ENCODE data around the gene ACSM2B. TPM values are rescaled to one million over a fixed set of nuclear protein-coding genes. Genes with fewer than 3 reads are reported as not detected.
"Not testable (repeated sequence)": the region's sequence is repeated elsewhere in the genome, so short reads cannot be mapped to it uniquely, and the experiment has no call there.

ACSM2B gene
- total RNA-seq: 0.19 and 0.34 TPM in 2 replicates

- not testable (repeated sequence) for DNase-seq
Measured at GRCh38 chr16:20576145-20576544, at the start of gene ACSM2B. Gene ACSM2B (minus strand): TSS chr16:20576367. CDS start chr16:20564845, 11,522 bp downstream.

DNA sequence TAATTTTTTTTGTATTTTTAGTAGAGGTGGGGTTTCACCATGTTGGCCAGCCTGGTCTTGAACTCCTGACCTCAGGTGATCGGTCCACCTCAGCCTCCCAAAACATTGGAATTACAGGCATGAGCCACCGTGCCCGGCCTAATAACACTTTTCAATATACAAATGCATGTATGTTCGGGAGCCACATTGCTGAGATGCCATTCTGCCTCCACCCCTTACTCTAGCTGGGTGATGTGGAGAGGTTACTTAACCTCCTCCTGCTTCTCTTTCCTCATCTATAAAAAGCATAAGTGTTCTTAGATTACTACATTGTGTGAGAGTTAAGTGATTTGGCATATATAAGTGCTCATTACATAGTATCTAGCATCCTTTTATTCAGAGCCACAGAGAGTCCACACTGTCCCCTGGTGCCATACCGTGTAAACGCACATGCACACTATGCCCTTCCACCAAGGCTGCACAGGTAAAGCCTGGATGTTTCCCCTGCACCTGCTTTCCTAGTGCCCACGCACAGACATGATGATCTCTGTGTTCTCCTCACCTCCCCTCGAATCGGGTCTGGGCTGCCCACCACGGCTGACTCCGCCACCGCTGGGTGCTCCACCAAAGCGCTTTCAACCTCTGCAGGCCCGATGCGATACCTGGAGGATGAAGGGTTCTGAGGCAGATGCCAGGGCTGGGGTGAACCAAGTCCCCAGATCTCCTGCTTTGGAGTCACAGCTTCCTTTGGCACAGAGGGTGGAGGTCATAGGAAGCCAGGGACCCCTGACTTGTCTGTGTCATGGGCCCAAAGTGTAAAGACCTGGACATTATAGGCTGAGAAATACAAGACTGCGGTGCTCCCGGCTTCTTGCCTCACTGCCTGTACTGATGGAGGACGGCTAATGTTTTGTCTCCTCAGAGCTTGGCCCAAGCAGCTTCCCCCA lies 49.0 kb upstream of the ACSM2B start:
- DNase-seq: no peak

DNA sequence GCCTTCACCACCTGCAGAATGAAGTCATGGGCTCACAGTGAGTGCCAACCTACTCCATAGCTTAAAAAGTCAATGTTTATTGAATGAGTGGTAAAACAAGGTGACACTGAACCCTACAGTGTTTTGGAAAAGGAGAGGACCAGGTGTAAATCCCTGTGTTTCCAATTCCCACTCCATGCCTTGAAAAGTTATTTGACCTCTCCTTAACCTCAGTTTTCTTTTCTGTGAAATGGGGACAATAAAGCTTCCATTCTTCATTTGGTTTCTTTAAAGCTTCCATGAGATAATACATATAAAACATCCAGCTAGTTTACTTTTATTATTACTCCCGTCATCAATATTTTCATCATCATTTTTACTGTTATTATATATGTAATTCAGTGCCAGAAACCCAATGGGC lies 48.0 kb upstream of the ACSM2B start:
- no peak for DNase-seq

GRCh38 chr16:20622498-20622870 lies 46.3 kb upstream of the ACSM2B start:
- no peak for DNase-seq

GRCh38 chr16:20621406-20621805 lies 45.2 kb upstream of the ACSM2B start:
- DNase-seq: no peak

GRCh38 chr16:20620770-20621169 lies 44.6 kb upstream of the ACSM2B start:
- DNase-seq: no peak

GRCh38 chr16:20620003-20620402 lies 43.8 kb upstream of the ACSM2B start:
- DNase-seq: no peak

DNA sequence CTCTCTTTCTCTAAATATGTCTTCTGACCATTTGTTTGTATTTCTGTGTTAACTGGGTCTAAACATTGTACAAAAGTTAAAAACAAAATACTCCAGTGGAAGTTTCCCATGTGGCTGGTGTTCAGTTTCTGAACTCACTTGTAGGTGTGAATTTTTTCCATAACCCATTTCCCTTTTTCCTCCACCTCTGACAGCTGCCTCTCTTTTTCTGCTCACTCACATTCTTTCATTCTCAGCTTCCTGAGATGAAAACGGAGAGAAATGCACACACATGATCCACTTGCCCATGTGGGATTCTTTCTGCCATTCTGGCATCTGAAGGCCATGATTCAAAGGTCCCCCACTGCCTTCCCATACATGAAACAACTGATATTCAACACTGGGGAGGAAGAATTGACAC lies 41.1 kb upstream of the ACSM2B start:
- no peak for DNase-seq

DNA sequence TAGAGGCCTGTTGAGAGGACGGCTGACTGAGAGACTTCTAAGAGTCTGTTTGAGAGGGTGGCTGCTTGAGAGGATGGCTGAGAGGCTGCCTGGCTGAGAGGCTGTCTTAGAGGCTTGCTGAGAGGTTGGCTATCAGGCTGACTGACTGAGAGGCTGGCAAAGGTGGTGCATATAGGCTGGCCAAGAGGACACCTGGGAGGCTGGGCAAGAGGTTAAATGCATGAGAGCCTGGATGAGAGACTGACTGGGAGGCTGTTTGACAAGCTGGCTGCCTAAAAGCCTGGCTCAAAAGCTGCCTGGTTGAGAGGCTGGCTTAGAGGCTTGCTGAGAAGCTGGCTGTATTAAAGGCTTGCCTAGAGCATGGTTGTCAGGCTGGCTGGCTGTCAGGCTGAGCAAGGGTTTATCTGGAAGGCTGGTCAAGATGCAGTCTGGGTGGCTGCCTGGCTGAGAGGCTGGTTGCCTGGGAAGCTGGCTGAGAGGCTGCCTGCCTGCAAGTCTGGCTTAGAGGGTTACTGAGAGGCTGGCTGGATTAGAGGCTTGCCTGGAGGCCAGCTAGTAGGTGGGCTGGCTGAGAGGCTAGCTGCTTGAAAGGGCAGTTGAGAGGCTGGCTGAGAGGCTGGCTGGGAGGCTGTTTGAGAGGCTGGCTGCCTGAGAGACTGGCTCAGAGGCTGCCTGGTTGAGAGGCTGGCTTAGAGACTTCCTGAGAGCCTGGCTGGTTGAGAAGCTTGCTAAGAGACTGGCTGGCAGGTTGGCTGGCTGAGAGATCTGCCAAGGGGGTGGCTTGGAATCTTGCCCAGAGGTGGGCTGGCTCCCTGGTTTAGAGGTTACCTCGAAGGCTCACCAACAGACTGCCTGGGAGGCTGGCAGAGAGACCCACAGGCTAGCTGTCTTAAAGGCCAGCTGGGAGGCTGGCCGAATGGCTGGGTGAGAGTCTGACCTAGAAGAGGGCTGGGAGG lies 38.3 kb upstream of the ACSM2B start:
- DNase-seq: no peak

DNA sequence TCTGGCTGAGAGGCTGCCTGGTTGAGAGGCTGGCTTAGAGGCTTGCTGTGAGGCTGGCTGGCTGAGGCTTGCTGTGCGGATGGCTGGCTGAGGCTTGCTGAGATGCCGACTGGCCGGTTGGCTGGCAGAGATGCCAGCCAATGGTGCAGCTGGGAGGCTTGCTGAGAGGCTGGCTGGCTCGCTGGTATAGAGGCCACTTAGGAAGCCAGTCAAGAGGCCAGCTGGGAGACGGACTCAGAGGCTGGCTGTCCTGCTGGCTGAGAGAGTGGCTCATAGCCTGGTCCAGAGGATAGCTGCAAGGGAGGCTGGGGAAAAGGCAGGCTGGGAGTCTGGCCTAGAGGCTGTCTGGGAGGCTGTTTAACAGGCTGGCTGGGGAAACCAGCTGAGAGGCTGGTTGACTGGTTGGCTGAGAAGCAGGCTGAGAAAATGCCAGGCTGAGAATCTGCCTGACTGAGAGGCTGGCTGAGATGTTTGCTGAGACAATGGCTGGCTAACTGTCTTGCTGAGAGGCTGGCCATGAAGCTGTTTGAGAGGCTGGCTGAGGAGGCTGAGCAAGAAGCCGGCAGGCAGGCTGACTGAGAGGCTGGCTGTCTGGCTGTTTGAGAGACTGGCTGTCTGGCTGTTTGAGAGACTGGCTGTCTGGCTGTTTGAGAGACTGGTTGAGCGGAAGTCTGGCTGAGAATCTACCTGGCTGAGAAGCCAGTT lies 37.5 kb upstream of the ACSM2B start:
- DNase-seq: no peak

- no peak for DNase-seq
Measured at GRCh38 chr16:20612551-20613480, 36.6 kb upstream of the ACSM2B start.

DNA sequence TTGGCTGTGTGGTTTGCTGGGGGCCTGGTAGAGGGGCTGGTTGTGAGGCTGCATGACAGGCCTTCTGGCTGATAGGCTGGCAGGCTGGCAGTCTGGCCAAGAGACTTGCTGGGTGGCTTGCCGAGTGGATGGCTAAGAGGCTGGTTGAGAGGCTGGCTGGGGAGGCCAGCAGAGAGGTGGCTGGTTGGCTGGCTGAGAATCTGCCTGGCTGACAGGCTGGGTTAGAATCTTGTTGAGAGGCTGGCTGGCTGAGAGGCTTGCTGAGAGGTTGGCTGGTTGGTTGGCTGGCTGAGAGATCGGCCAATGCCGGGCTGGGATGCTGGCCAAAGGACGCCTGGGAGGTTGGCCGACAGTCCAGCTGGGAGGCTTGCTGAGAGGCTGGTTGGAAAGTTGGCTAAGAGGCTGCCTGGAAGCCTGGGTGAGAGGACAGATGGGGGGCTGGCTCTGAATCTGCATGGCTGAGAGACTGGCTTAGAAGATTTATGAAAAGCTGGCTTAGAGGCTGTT lies 35.9 kb upstream of the ACSM2B start:
- no peak for DNase-seq

- no peak for DNase-seq
Measured at GRCh38 chr16:20611350-20611902, 35.3 kb upstream of the ACSM2B start.

- DNase-seq: no peak
Measured at GRCh38 chr16:20610892-20611349, 34.8 kb upstream of the ACSM2B start.

DNA sequence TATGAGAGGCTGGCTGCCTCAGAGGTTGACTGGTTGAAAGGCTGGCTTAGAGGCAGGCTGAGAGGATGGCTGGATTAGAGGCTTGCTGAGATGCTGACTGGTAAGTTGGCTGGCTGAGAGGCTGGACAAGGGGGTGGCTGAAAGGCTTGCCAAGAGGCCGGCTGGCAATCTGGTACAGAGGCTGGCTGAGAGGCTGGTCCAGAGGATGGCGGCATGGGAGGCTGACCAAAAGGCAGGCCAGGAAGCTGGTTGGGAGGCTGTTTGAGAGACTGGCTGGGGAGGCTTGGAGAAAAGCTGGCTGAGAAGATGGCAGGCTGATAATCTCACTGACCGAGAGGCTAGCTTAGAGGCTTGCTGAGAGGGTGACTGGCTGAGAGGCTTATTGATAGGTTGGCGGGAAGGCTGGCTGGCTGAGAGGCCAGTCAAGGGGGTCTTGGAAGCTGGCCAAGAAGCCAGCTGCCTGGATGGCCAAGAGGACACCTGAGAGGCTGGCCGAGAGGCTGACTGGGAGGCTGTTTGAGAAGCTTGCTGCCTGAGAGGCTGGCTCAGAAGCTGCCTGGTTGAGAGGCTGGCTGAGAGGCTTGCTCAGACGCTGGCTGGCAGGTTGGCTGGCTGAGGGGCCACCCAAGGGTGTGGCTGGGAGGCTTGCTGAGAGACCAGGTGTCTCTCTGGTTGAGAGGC lies 34.2 kb upstream of the ACSM2B start:
- no peak for DNase-seq

DNA sequence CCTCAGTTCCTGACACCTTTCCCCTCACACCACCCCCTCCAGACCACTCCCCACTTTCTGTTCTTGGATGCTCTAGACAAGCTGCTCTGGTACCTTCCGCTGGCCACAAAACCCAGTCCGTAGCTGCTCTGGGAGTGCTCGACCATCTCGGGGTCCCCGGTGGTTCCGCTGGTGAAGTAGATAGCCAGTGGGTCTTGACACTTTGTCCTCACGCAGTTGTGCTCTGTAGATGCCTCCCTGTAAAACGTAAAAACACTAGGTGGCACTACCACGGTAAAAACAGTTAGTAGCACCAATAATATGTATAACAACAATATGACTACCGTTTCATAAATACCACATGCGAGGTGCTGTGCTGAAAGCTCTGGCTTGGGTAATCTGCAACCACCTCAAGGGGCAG lies 26.0 kb upstream of the ACSM2B start:
- not testable (repeated sequence) for DNase-seq

DNA sequence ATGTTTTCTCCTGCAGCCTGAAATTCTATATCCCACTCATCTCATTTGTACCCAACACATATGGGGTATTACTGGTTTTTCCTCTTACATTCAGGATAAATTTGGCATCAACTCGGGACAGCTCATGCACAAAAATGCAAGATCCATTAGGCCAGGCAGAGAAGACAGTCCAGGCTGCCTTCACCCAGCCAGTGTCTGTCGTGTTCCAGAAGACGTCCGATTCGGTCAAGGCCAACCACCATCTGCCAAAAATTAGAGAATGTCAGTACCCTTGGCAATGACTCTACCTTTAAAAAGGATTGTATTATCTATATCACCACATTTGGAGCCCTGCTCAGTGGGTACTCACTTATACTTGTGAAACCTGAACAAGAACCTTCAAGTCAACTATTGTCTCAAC lies 23.3 kb upstream of the ACSM2B start:
- DNase-seq: not testable (repeated sequence)

GRCh38 chr16:20598832-20599469 lies 22.8 kb upstream of the ACSM2B start:
- no peak for DNase-seq

DNA sequence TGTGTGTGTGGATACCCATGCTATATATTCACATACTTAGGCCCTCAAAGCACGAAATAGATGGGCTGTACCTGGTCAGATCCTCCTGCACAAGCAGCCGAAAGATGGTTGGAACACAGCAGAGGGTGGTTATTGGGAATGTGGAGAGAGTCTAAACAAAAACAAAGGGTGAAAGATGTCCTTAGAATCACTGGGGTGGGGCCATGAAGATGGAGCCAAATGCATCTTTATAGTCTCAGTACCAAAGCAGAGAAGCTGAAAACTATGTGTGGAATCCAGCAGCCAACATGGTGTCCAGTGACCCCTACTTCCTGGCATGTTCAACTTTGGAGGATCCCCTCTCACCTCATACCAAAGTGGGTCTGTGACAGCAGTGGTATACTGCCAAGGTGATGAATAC lies 19.5 kb upstream of the ACSM2B start:
- DNase-seq: not testable (repeated sequence)

- not testable (repeated sequence) for DNase-seq
Measured at GRCh38 chr16:20595068-20595467, 18.9 kb upstream of the ACSM2B start.

Data from dermis blood vessel endothelial cell (primary cell).